C4-2B (cell line): ENCODE measurements around the gene DACT1.

ENCODE experiments used
- H3K27ac ChIP-seq: fragments of 450-650 bp; 2 replicates; pipeline ENCODE4 v1.5.1; 2017
- CTCF ChIP-seq: fragments of 450-650 bp; conservative IDR thresholded peaks from 2 replicates; pipeline ENCODE4 v1.5.1; 2017; ENCODE audit warnings: mild to moderate bottlenecking
- ZFX ChIP-seq: fragments of 450-650 bp; IDR thresholded peaks from 2 replicates; pipeline ENCODE4 v1.6.1; 2017

The DACT1 gene

DNA sequence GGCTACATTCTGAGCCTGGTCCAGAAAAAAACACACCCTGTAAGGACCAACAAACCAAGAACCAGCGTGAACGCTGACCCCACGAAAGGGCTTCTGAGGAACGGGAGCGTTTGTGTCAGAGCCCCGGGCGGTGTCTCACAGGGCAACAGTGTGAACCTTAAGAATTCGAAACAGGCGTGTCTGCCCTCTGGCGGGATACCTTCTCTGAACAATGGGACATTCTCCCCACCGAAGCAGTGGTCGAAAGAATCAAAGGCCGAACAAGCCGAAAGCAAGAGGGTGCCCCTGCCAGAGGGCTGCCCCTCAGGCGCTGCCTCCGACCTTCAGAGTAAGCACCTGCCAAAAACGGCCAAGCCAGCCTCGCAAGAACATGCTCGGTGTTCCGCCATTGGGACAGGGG is 7.9 kb downstream of the DACT1 start:
- no peak overlapping the region for H3K27ac ChIP-seq
- TF ChIP-seq CTCF, result no peak
- no peak for TF ChIP-seq ZFX

GRCh38 chr14:58646479-58646878 is 8.7 kb downstream of the DACT1 start:
- no peak overlapping the region for H3K27ac ChIP-seq
- TF ChIP-seq CTCF (no peak), ZFX (no peak)

DNA sequence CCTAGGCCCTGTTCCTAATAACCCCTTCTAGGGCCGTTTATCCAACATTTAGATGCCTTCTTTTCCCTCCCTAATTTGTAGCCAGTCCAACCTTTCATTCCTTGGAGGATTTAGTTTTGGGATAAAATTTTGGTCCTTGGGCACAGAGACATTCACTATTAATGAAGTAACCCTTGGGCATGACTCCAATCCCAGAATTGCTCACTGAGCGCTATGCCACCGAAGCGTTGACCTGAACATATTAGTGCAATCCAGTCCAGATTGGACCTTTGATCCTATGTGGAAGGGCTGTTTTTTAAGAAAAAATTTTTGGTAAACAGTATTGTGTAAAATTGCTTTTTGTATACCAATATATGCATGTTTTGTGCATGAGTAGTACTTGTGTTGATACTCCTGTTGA is 10.0 kb downstream of the DACT1 start:
- TF ChIP-seq ZFX (no peak), CTCF (no peak)
- H3K27ac ChIP-seq, result no peak overlapping the region

DNA sequence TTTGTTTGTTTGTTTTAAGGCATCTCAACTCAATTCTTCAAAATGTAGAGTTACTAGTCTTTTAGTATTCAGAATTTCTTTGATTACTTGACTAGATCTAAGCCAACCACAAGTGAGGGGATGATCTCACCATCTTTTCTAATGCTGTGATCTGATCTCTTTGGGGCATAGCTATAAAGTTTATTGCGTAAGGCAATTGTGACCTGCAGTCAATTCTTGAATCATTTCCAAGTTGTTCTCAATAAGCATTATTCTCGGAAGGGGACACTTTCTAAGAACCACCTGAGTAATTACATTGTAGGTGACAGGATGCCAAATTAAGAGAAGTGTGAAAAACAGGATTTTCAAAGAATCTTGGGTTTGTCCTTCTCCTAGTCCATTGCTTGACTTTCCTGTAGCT is 13.1 kb downstream of the DACT1 start:
- no peak overlapping the region for H3K27ac ChIP-seq
- TF ChIP-seq ZFX (no peak), CTCF (no peak)

DNA sequence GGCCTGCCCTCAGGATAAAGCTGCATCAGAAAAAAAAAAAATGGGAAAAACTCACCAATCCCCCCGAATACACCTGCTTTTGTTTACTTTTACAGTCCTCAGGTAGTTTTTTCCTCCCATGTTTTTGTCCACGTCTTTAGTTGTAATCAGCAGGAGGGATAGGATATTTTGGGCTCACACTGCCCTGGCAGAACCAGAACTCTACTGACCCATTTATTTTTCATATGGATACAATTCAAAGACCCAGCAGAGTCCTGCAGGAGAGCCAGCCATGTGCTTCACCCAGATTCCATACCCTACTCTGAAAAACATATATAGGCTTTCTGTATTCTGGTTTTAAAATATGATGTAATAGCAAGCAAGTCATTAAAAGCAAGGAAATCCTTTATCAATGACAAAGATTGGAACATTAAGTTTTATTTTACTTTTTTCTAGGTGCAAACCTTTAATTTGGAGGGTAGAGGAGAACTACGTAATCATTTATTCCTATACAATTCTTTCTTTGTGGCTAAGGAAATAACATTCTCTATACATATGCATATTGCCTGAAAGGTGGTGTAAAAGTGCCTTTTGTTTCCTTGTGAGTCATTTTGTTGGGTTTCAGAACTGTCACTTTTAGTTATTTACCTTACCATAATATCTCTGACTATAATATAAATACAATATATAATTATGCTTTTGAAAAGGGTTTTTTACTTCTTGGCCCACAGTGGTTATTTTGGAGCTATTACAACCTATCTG is 19.1 kb downstream of the DACT1 start:
- TF ChIP-seq ZFX, result no peak
- TF ChIP-seq CTCF, result no peak
- H3K27ac ChIP-seq, result no peak overlapping the region

GRCh38 chr14:58659061-58659460 is 21.3 kb downstream of the DACT1 start:
- no peak for TF ChIP-seq ZFX
- TF ChIP-seq CTCF, result no peak
- no peak overlapping the region for H3K27ac ChIP-seq

DNA sequence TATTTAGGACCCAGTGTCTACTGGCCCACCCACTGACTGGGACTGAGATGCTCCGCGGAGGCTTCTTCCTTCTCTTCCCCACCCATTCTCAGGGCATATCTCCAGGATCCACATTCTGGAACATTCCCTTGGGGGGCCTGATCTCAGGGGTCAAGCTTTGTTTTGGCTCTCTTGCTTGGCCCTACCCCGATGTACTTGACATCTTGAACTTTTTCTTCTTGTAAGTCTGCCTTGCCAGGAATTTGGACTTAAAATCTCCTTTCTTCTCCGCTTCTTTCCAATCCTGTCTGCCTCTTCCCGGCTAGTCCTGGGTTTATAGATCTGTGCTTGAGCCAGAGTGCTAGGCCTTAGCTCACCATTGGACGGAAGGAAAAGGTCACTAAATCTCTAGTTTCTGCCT is 22.1 kb downstream of the DACT1 start:
- no peak for TF ChIP-seq CTCF
- TF ChIP-seq ZFX, result no peak
- no peak overlapping the region for H3K27ac ChIP-seq
